LNCAP (cell line): ENCODE measurements around the gene FBLN1.

Experiments
- TF ChIP-seq, protein P1 (sequence below): fragments of 450-650 bp; IDR thresholded peaks from 2 replicates; pipeline ENCODE4 v1.5.1; 2017; ENCODE audit warnings: mild to moderate bottlenecking

FBLN1 gene

GRCh38 chr22:45603619-45604018 is 100.9 kb downstream of the FBLN1 start:
- TF ChIP-seq, protein P1, sequence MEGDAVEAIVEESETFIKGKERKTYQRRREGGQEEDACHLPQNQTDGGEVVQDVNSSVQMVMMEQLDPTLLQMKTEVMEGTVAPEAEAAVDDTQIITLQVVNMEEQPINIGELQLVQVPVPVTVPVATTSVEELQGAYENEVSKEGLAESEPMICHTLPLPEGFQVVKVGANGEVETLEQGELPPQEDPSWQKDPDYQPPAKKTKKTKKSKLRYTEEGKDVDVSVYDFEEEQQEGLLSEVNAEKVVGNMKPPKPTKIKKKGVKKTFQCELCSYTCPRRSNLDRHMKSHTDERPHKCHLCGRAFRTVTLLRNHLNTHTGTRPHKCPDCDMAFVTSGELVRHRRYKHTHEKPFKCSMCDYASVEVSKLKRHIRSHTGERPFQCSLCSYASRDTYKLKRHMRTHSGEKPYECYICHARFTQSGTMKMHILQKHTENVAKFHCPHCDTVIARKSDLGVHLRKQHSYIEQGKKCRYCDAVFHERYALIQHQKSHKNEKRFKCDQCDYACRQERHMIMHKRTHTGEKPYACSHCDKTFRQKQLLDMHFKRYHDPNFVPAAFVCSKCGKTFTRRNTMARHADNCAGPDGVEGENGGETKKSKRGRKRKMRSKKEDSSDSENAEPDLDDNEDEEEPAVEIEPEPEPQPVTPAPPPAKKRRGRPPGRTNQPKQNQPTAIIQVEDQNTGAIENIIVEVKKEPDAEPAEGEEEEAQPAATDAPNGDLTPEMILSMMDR = no peak

DNA sequence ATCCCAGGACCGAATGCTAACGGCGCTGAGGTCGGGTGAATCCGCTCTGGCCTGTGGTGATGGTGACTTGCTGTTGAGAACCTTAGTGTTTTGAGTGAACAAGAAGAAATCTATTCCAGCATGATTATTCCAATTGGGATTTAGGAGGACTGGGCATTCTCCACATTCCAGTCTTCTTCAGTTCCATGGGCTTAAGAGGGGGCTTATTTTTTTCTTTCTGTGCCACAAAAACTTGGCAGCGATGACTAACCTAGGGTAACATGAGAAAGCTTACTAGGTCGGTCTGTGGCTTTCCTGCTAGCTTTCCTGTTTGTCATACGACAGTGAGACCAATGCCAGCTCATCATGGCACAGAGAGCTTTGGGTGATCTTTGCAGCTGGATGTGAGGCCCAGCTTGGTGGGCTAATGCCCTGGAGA is 106.1 kb downstream of the FBLN1 start:
- TF ChIP-seq, protein P1 = no peak

DNA sequence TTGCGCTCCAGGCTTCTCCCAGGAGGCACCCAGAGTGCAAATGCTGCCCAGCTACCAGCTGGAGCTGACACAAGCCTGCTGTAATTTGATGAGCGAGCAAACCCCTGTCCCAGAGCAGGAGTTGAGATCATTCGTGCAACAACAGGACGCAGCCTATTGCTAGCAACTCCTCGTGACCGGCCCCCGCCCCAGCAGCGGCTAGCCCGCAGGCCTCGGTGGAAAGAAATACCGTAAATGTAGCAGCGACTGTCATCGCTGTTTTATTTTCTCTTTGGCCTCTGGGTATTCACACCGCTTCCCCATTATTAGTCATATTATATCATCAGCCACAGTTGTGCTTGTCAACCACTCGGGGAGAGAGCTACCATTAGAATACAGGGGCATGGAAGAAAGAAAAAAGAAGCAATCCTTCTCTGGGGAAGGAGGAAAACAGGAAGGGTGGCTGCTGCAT is 109.8 kb downstream of the FBLN1 start:
- TF ChIP-seq, protein P1 = no peak

DNA sequence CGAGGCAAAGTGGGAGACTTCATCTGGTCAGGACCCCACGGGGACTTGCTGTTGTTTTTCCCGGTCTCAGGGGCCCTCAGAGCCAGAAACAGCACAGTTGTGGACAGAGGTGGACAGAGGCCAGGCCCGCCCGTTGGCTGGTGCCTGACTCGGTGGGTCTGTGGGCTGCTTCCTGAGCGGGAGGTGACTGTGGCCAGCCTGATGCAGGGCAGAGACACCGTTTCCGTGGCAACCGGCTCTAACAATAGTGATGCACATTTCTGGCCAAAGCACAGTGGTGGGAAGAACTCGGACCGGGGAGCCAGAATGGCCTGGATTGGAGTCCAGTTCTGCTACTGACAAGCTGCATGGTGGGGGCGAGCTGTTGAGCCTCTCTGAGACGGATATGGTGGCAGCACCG is 110.3 kb downstream of the FBLN1 start:
- TF ChIP-seq, protein P1 = no peak

DNA sequence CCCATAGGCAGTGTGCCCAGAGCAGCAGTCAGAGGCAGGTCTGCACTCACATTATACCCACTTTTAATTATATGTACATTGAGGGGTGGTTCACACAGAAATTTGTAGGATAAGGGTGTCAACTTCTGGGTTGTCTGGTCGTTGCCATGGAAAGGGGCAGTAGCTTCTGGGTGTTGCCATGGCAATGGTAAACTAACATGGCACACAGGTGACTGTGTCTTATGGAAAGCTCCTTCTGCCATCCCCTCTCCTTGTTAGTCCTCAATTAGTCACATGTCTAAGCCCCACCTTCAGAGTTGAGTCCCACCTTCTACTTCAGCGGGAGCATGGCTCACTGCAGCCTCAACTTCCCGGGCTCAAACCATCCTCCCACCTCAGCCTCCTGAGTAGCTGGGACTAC is 112.7 kb downstream of the FBLN1 start:
- TF ChIP-seq, protein P1 = no peak

- TF ChIP-seq, protein P1 = no peak
Observed at GRCh38 chr22:45616432-45616831, 113.7 kb downstream of the FBLN1 start.

DNA sequence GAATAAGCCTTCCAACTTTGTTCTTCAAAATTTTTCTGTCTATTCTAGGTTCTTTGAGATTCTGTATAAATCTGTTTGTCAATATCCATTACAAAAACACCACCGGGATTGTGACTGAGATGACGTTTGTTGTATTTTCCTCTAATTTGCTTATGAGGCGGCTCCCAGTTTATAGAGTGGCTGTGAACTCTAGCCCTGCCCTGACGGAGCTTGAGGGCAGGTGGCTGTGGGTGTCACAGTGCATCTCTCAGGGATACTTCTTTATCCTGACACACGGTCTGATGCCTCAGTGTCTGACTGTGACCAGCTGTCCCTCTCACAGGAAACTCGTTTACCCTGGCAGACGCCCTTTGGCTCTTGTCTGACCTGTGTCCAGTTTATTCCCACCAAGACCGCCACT is 115.3 kb downstream of the FBLN1 start:
- TF ChIP-seq, protein P1 = no peak

GRCh38 chr22:45620706-45621105 is 118.0 kb downstream of the FBLN1 start:
- TF ChIP-seq, protein P1 = no peak
